ENCODE measurements around the gene CHAT.

- no peak for TF ChIP-seq POLR2A (IDR thresholded peaks at IDR 0.05)
- TF ChIP-seq, protein P1, sequence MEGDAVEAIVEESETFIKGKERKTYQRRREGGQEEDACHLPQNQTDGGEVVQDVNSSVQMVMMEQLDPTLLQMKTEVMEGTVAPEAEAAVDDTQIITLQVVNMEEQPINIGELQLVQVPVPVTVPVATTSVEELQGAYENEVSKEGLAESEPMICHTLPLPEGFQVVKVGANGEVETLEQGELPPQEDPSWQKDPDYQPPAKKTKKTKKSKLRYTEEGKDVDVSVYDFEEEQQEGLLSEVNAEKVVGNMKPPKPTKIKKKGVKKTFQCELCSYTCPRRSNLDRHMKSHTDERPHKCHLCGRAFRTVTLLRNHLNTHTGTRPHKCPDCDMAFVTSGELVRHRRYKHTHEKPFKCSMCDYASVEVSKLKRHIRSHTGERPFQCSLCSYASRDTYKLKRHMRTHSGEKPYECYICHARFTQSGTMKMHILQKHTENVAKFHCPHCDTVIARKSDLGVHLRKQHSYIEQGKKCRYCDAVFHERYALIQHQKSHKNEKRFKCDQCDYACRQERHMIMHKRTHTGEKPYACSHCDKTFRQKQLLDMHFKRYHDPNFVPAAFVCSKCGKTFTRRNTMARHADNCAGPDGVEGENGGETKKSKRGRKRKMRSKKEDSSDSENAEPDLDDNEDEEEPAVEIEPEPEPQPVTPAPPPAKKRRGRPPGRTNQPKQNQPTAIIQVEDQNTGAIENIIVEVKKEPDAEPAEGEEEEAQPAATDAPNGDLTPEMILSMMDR (IDR thresholded peaks at IDR 0.05), result no peak
Measured at GRCh38 chr10:49601857-49602256, 12.0 kb upstream of the CHAT start.
